CD4-positive, alpha-beta memory T cell (primary cell): ENCODE results near the gene GAS2L2. TPM values are rescaled to one million over a fixed set of nuclear protein-coding genes. Genes with fewer than 3 reads are reported as not detected.

ENCODE experiments used
- CTCF ChIA-PET: fragments of 350-600 bp; sonication (Branson Sonifier 250); formaldehyde crosslinking; loops from one replicate; lab custom pipeline; 2021; ENCODE audit warnings: inconsistent platforms; ENCODE audit not compliant: partially characterized antibody; lab: Charles Lee
- POLR2A ChIA-PET: fragments of 350-600 bp; sonication (Branson Sonifier 250); formaldehyde crosslinking; loops from one replicate; lab custom pipeline; 2021; ENCODE audit not compliant: partially characterized antibody; lab: Charles Lee
- DNase-seq, 5 donors: peaks; one replicate each; pipeline versions ENCODE4 v3.0.0 to v3.0.0-alpha.2; 2020 to 2022; ENCODE audit warnings: mixed read lengths in 1 of 5
- H3K27ac ChIP-seq: one replicate; pipeline ENCODE4 v1.7.0; 2013; ENCODE audit warnings: low read depth, low read length
- H3K27me3 ChIP-seq: 2 replicates; pipeline ENCODE4 v1.7.0; 2013; ENCODE audit warnings: mild to moderate bottlenecking, low read length, moderate library complexity; ENCODE audit not compliant: insufficient read depth
- H3K36me3 ChIP-seq: 2 replicates; pipeline ENCODE4 v1.7.0; 2013; ENCODE audit warnings: mild to moderate bottlenecking, low read length, moderate library complexity; ENCODE audit not compliant: insufficient read depth
- H3K4me1 ChIP-seq: 2 replicates; pipeline ENCODE4 v1.7.0; 2013; ENCODE audit warnings: mild to moderate bottlenecking, low read length, moderate library complexity; ENCODE audit not compliant: insufficient read depth
- H3K4me3 ChIP-seq, 2 donors: one replicate each; pipeline ENCODE4 v1.7.0; 2013; ENCODE audit warnings: low read length in 2 of 2, mild to moderate bottlenecking in 1 of 2
- H3K9me3 ChIP-seq, 2 donors: one replicate each; pipeline ENCODE4 v1.7.0; 2013; ENCODE audit warnings: low read length in 2 of 2, control low read depth in 1 of 2; ENCODE audit not compliant: control insufficient read depth in 1 of 2
- H3K27ac Mint-ChIP-seq, 7 donors: one replicate each; pipeline ENCODE4 v1.8.0; 2020 to 2021; ENCODE audit warnings: mixed read lengths in 7 of 7, mild to moderate bottlenecking in 6 of 7, inconsistent platforms in 3 of 7, moderate library complexity in 3 of 7
- H3K27me3 Mint-ChIP-seq, 2 donors: one replicate each; pipeline ENCODE4 v1.8.0; 2020 to 2021; ENCODE audit warnings: mixed read lengths in 2 of 2
- H3K36me3 Mint-ChIP-seq, 2 donors: one replicate each; pipeline ENCODE4 v1.8.0; 2020 to 2021; ENCODE audit warnings: mixed read lengths in 2 of 2, inconsistent platforms in 1 of 2, mild to moderate bottlenecking in 1 of 2
- H3K4me1 Mint-ChIP-seq, 4 donors: one replicate each; pipeline ENCODE4 v1.8.0; 2020 to 2021; ENCODE audit warnings: mixed read lengths in 4 of 4, mild to moderate bottlenecking in 1 of 4
- H3K4me3 Mint-ChIP-seq, 8 donors: one replicate each; pipeline ENCODE4 v1.8.0; 2020 to 2021; ENCODE audit warnings: mixed read lengths in 8 of 8, mild to moderate bottlenecking in 7 of 8, moderate library complexity in 6 of 8, inconsistent platforms in 3 of 8
- H3K9me3 Mint-ChIP-seq, 8 donors: one replicate each; pipeline ENCODE4 v1.8.0; 2020 to 2021; ENCODE audit warnings: mixed read lengths in 8 of 8, mild to moderate bottlenecking in 5 of 8, inconsistent platforms in 3 of 8, moderate library complexity in 1 of 8
- intact Hi-C: fragments of 100-400 bp; cut with micrococcal nuclease; formaldehyde crosslinking; loops from one replicate; pipeline ENCODE4 v1.15.1; 2023
- polyA plus RNA-seq, 2 donors: library from polyadenylated mRNA; unstranded; fragments of 300-500 nt; fragmentation: Illumina TruSeq; gene quantifications; one replicate each; pipeline ENCODE4 v1.2.3, GENCODE V29; 2021
- total RNA-seq, 2 experiments: library from RNA; stranded (reverse); gene quantifications; one replicate each; pipeline ENCODE4 v1.2.3, GENCODE V29; 2021

Gene GAS2L2
- total and polyA plus RNA-seq, 4 experiments from 2014 or later: 0.13 to 0.26 TPM; not detected in 2

GRCh38 chr17:35725802-35726126, 27.3 kb downstream of the GAS2L2 start:
- H3K4me3 Mint-ChIP-seq: no peak overlapping the region
- H3K27ac Mint-ChIP-seq: no peak overlapping the region
- Histone ChIP-seq H3K36me3 (peaks cover 35% of the 10 kb centered on the region), H3K27ac (no peak overlapping the region), H3K27me3 (no peaks in the 10 kb centered on the region), H3K9me3 (no peaks in the 10 kb centered on the region), H3K4me3 (no peak overlapping the region), H3K4me1 (peaks cover 5% of the 10 kb centered on the region)
- POLR2A ChIA-PET: no interaction called here
- H3K4me1 Mint-ChIP-seq: peaks cover 4 to 18% (median 7%) of the 10 kb centered on the region in 4 donors
- DNase-seq: no peak
- intact Hi-C loops: loop anchor here (10.0 kb wide), 1 partner anchor 61 kb away; no protein-coding TSS in a partner anchor
- CTCF ChIA-PET: interaction anchor here (1.4 kb wide), 1 partner anchor 38 kb away, joined by 3 read pairs; no protein-coding TSS in a partner anchor
- no peaks in the 10 kb centered on the region for H3K9me3 Mint-ChIP-seq
- no peaks in the 10 kb centered on the region for H3K27me3 Mint-ChIP-seq
- peaks cover 48 to 68% of the 10 kb centered on the region in 2 donors for H3K36me3 Mint-ChIP-seq

GRCh38 chr17:35725058-35725457, 28.0 kb downstream of the GAS2L2 start:
- H3K27ac Mint-ChIP-seq: peak overlapping the region in 3 of 7 donors; percentile 49 to 65 (median 62)

GRCh38 chr17:35723735-35724134, 29.3 kb downstream of the GAS2L2 start:
- no peak overlapping the region for H3K4me3 ChIP-seq
- intact Hi-C loops: loop anchor here (10.0 kb wide), 1 partner anchor 59 kb away; no protein-coding TSS in a partner anchor
- H3K9me3 Mint-ChIP-seq: no peaks in the 10 kb centered on the region
- POLR2A ChIA-PET: no interaction called here
- H3K27me3 Mint-ChIP-seq: no peaks in the 10 kb centered on the region
- CTCF ChIA-PET: interaction anchor here (2.5 kb wide), 1 partner anchor 40 kb away, joined by 9 read pairs; no protein-coding TSS in a partner anchor
- no peak overlapping the region for H3K27ac Mint-ChIP-seq
- H3K27me3 ChIP-seq: no peaks in the 10 kb centered on the region
- H3K4me1 ChIP-seq: no peaks in the 10 kb centered on the region
- H3K4me1 Mint-ChIP-seq: no peaks in the 10 kb centered on the region
- H3K9me3 ChIP-seq: no peaks in the 10 kb centered on the region
- H3K36me3 ChIP-seq: peaks cover 37% of the 10 kb centered on the region
- no peak for DNase-seq
- peaks cover 63 to 74% of the 10 kb centered on the region in 2 donors for H3K36me3 Mint-ChIP-seq
- H3K4me3 Mint-ChIP-seq: no peak overlapping the region
- no peak overlapping the region for H3K27ac ChIP-seq

More at GRCh38 chr17:35725058-35725457, 28.0 kb downstream of the GAS2L2 start:
- H3K27me3 ChIP-seq: no peaks in the 10 kb centered on the region
- peaks cover 37% of the 10 kb centered on the region for H3K36me3 ChIP-seq
- H3K27ac ChIP-seq: no peak overlapping the region
- H3K4me3 Mint-ChIP-seq: peak overlapping the region in 1 of 8 donors; percentile 26
- intact Hi-C loops: loop anchor here (10.0 kb wide), 1 partner anchor 60 kb away; no protein-coding TSS in a partner anchor
- no peak for DNase-seq
- no peak overlapping the region for H3K4me3 ChIP-seq
- ChIA-PET POLR2A (no interaction called here), CTCF (interaction anchor here (1.4 kb wide), 1 partner anchor 38 kb away, joined by 3 read pairs; no protein-coding TSS in a partner anchor)
- peaks cover 0 to 11% (median 2%) of the 10 kb centered on the region in 4 donors for H3K4me1 Mint-ChIP-seq
- no peaks in the 10 kb centered on the region for H3K9me3 Mint-ChIP-seq
- no peaks in the 10 kb centered on the region for H3K9me3 ChIP-seq
- no peaks in the 10 kb centered on the region for H3K4me1 ChIP-seq
- H3K36me3 Mint-ChIP-seq: peaks cover 52 to 68% of the 10 kb centered on the region in 2 donors
- no peaks in the 10 kb centered on the region for H3K27me3 Mint-ChIP-seq

- Histone ChIP-seq H3K4me1 (peaks cover 10% of the 10 kb centered on the region), H3K4me3 (no peak overlapping the region), H3K27me3 (no peaks in the 10 kb centered on the region), H3K36me3 (peaks cover 38% of the 10 kb centered on the region), H3K9me3 (no peaks in the 10 kb centered on the region), H3K27ac (no peak overlapping the region)
- H3K36me3 Mint-ChIP-seq: peaks cover 42 to 50% of the 10 kb centered on the region in 2 donors
- ChIA-PET CTCF (interaction anchor here (1.7 kb wide), 1 partner anchor 30 kb away, joined by 7 read pairs; no protein-coding TSS in a partner anchor), POLR2A (no interaction called here)
- DNase-seq: no peak
- H3K4me3 Mint-ChIP-seq: no peak overlapping the region
- no peak overlapping the region for H3K27ac Mint-ChIP-seq
- no peaks in the 10 kb centered on the region for H3K4me1 Mint-ChIP-seq
- no peaks in the 10 kb centered on the region for H3K27me3 Mint-ChIP-seq
- H3K9me3 Mint-ChIP-seq: no peaks in the 10 kb centered on the region
- intact Hi-C loops: no loop called here
These were observed 35.6 kb downstream of the GAS2L2 start for GRCh38 chr17:35717475-35717874.

GRCh38 chr17:35716897-35717465, 36.1 kb downstream of the GAS2L2 start:
- Mint-ChIP-seq H3K4me3 (no peak overlapping the region), H3K36me3 (peaks cover 42 to 47% of the 10 kb centered on the region in 2 donors), H3K4me1 (peaks cover 0 to 4% (median under 1%) of the 10 kb centered on the region in 4 donors), H3K9me3 (no peaks in the 10 kb centered on the region), H3K27ac (peak overlapping the region in 1 of 7 donors; percentile 22), H3K27me3 (no peaks in the 10 kb centered on the region)
- Histone ChIP-seq H3K4me3 (no peak overlapping the region), H3K27ac (no peak overlapping the region), H3K9me3 (no peaks in the 10 kb centered on the region), H3K27me3 (no peaks in the 10 kb centered on the region), H3K4me1 (peaks cover 14% of the 10 kb centered on the region), H3K36me3 (peaks cover 38% of the 10 kb centered on the region)
- intact Hi-C loops: no loop called here
- ChIA-PET CTCF (interaction anchor here (1.7 kb wide), 1 partner anchor 30 kb away, joined by 7 read pairs; no protein-coding TSS in a partner anchor), POLR2A (no interaction called here)
- no peak for DNase-seq

- H3K9me3 Mint-ChIP-seq: no peaks in the 10 kb centered on the region
- no peak for DNase-seq
- intact Hi-C loops: no loop called here
- POLR2A ChIA-PET: no interaction called here
- no peaks in the 10 kb centered on the region for H3K27me3 Mint-ChIP-seq
- H3K4me1 Mint-ChIP-seq: peaks cover 0 to 5% (median 1%) of the 10 kb centered on the region in 4 donors
- H3K36me3 ChIP-seq: peaks cover 35% of the 10 kb centered on the region
- H3K4me1 ChIP-seq: peaks cover 16% of the 10 kb centered on the region
- H3K9me3 ChIP-seq: no peaks in the 10 kb centered on the region
- no peak overlapping the region for H3K4me3 Mint-ChIP-seq
- no peak overlapping the region for H3K27ac ChIP-seq
- CTCF ChIA-PET: interaction anchor here (0.7 kb wide), 1 partner anchor 595 kb away, joined by 3 read pairs; the partner anchor contains the start of gene FNDC8
- H3K36me3 Mint-ChIP-seq: peaks cover 39 to 44% of the 10 kb centered on the region in 2 donors
- no peaks in the 10 kb centered on the region for H3K27me3 ChIP-seq
- no peak overlapping the region for H3K4me3 ChIP-seq
- H3K27ac Mint-ChIP-seq: no peak overlapping the region
These were observed 36.9 kb downstream of the GAS2L2 start for GRCh38 chr17:35716173-35716572.

GRCh38 chr17:35715416-35715815, 37.6 kb downstream of the GAS2L2 start:
- H3K27me3 Mint-ChIP-seq: no peaks in the 10 kb centered on the region
- Histone ChIP-seq H3K27me3 (no peaks in the 10 kb centered on the region), H3K4me1 (peaks cover 16% of the 10 kb centered on the region), H3K27ac (no peak overlapping the region), H3K9me3 (no peaks in the 10 kb centered on the region), H3K36me3 (peaks cover 37% of the 10 kb centered on the region), H3K4me3 (no peak overlapping the region)
- peaks cover 42 to 43% of the 10 kb centered on the region in 2 donors for H3K36me3 Mint-ChIP-seq
- no peak for DNase-seq
- no peak overlapping the region for H3K27ac Mint-ChIP-seq
- ChIA-PET POLR2A (no interaction called here), CTCF (interaction anchor here (0.7 kb wide), 1 partner anchor 49 kb away, joined by 3 read pairs; no protein-coding TSS in a partner anchor)
- intact Hi-C loops: no loop called here
- no peaks in the 10 kb centered on the region for H3K9me3 Mint-ChIP-seq
- H3K4me1 Mint-ChIP-seq: peaks cover 0 to 8% (median 3%) of the 10 kb centered on the region in 4 donors
- H3K4me3 Mint-ChIP-seq: no peak overlapping the region
